Measurements from ENCODE around the gene CRTC1.

- TF ChIP-seq POLR2A (IDR thresholded peaks at IDR 0.05) = no peak
- no peak for TF ChIP-seq CTCF (IDR thresholded peaks at IDR 0.05)
Measured at GRCh38 chr19:18778076-18778389, 94.6 kb downstream of the CRTC1 start.

Measured in uterus (tissue), 2 donors.